ENCODE measurements around the gene GRAPL.
A peak's percentile ranks its signal among the peaks of the same experiment; 100 is the strongest.
"Not testable (repeated sequence)": the region's sequence is repeated elsewhere in the genome, so short reads cannot be mapped to it uniquely, and the experiment has no call there.

Gene GRAPL

GRCh38 chr17:19127148-19127980, at the start of gene GRAPL:
Gene GRAPL, plus strand, starts transcription at chr17:19127589. Its CDS starts 31 bp downstream, at chr17:19127620.
- DNase-seq = not testable (repeated sequence)

DNA sequence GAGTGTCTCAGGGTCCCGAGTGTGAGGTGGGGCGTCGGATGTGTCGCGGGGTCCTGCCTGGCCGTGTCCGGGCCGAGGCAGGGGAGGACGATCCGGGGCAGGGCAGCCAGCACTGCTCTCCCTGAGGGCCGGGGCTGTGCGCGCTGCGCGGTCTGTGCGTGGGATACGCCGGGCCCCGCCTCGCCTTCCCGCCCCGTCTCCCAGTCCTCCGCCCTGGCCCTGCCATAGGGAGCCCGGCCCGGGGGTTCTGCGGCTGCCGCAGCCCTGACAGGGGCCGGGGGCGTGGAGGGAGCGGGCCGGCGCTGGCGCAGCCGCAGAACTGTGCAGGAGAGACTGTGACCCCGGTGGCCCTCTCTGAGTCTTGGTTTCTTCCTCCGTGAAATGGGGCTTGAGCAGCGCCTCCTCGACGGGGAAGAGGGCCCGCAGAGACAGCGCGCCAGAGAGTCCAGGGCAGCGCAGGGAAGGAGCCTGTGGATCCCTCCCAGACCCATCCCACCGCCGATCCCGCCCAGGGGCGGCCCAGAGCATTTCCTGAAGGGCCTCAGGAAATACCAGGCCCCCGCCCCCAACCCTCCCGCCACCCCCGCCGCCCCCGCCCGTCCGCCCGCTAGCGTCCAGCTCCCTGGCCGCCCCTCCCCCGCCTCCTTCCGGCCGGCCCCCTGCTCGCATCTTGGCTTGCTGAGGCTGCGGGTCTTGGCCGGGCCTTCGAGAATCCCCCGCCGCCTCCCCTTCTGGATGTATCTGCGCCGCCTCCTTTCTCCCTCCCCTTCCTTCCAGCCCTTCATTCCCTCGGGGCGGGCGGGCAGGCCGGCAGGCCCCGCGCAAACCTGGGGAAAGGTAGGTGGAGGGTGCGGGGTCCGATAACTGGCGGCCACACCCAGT, 38.3 kb upstream of the GRAPL start:
- not testable (repeated sequence) for DNase-seq

GRCh38 chr17:19090058-19090772, 37.2 kb upstream of the GRAPL start:
- not testable (repeated sequence) for DNase-seq

DNA sequence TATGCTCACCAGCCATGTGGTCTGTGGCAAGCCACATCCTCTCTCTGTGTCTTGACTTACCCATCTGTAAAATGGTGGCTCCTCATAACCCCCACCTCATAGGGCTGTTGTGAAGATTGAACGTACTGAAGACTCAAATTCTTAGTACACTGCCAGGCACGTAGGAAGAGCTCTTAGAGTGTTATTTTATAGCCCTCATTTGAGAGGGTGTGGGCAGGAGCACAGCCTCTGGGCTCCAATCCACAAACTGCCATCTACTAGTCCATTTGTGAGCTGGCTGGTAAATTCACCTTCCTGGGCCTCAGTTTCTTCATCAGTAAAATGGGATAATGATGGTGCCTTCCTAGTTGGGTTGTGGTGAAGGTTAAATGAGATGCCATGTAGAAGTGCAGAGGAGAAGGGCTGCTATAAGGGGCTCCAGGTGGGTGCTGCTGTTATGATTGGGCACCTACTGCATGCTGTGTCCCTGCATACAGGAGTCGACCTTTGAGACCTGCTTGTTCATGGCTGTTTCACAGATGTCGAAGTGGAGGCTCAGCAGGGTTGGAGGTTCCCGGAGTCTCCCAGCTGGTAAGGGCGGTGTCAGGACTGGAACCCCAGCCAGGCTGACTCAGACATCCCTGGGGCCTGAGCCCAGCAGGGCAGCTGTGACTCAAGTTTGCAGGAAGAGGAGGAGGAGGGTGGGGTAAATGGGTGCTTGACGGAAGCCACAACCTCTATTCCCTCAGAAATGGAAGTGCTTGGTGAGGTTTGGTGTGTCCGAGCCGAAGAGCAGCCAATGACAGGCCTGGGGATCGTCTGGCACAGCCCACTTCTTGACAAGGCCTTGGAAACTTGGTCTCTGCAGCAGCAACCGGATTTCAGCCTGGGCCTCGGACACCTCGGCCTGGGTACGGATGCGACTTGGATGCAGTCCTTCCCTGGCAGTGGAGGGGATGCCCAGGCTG, 34.4 kb upstream of the GRAPL start:
- not testable (repeated sequence) for DNase-seq

GRCh38 chr17:19093684-19094438, 33.5 kb upstream of the GRAPL start:
- DNase-seq = not testable (repeated sequence)

- DNase-seq = not testable (repeated sequence)
Measured at GRCh38 chr17:19108517-19108916, 18.9 kb upstream of the GRAPL start.

GRCh38 chr17:19110189-19111097, 16.9 kb upstream of the GRAPL start:
- not testable (repeated sequence) for DNase-seq

- peak; percentile 56 for DNase-seq
Measured at GRCh38 chr17:19111111-19111711, 16.2 kb upstream of the GRAPL start.

GRCh38 chr17:19111801-19112458, 15.5 kb upstream of the GRAPL start:
- DNase-seq = peak; percentile 91

- not testable (repeated sequence) for DNase-seq
Measured at GRCh38 chr17:19112459-19112826, 14.9 kb upstream of the GRAPL start.

DNA sequence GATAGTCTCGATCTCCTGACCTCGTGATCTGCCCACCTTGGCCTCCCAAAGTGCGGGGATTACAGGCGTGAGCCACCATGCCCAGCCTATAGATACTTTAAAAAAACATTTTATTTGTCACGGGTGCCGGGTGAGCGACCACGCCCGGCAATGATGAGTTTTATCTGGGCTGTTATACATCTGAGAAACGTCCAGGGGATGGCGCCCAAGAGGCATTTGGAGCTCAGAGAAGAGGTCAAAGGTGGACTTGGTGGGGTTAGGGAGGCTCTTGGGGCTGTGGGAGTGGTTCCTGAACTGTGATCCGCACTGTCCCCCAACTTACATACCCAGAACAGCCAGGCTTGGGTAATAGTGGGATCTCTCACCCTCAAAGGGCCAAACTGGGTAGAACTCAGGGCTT, 8.7 kb upstream of the GRAPL start:
- DNase-seq = not testable (repeated sequence)

DNA sequence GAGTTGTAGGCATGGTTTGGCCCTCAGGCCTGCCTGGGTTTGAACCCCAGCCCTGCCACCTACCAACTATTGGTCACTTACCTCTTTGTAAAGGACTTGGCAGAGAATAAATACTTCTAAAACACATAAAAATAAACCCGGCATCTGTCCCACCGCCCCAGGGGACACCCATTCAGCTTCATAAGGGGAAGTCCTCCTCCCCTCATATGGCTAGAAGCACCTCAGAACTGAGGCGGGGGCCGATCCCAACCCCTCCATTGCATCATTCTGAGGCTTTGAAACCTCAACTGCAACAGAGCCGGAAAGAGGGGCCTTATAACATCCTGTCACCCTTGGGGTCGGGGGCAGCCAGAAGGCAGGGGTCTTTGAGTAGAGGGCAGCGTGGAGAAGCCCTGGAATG, 2.1 kb upstream of the GRAPL start:
- DNase-seq = not testable (repeated sequence)

DNA sequence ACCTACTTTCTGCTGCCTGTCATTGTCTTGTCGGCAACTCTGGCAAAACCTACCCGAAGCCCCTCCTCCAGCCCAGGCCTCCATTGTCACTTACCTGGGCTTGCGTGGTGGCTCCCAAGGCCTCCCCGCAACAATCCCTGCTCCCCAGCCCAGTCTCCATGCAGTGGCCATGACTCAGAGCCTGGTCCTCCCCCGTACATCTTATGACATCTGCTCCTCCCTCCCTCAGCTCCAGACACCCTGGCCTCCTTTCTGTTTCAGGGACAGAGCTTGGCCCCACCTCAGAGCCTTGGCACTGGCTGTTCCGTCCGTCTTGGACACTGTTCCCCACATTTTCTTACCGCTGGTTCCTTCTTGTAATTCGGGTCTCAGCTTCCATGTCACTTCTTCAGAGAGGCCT, 2.1 kb downstream of the GRAPL start:
- not testable (repeated sequence) for DNase-seq

DNA sequence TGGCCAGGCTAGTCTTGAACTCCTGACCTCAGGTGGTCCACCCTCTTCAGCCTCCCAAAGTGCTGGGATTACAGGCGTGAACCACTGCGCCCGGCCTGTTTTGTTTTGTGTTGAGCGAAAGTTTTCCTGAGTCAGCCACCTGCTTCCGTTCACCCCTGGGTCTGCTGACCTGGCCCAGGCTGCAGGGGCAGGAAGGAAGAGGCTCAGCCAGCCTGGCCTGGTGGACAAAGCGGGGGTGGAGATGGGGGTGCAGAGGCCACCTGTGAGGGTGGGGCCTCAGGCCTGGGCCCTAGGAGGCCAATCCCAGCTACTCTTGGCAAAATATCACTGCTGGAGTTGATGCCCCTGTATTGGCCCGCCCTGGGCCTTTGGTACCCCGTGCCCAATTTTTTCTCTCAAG, 3.7 kb downstream of the GRAPL start:
- DNase-seq = not testable (repeated sequence)

DNA sequence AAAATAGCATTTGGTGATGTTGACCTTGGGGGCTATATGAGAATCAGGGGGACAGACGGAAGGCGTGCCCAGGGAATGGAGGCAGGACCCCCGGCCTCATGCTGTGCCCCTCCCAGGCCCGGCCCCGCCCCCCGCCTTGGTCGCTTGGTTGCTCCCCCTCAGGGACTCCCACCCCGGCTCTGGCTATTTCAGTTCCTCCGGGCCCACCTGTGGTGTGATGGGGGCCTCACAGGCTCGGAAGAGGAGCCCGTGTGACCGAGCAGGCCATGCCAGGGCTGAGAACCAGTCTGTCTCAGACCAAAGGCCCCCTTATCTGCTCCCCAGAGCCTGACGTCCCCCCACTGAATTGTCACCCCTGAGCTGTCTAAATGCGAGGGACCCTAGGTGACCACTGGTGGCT, 4.4 kb downstream of the GRAPL start:
- DNase-seq = not testable (repeated sequence)

GRCh38 chr17:19133793-19134192, 6.4 kb downstream of the GRAPL start:
- DNase-seq = not testable (repeated sequence)

- not testable (repeated sequence) for DNase-seq
Measured at GRCh38 chr17:19135391-19135790, 8.0 kb downstream of the GRAPL start.

GRCh38 chr17:19136138-19136537, 8.7 kb downstream of the GRAPL start:
- DNase-seq = not testable (repeated sequence)

DNA sequence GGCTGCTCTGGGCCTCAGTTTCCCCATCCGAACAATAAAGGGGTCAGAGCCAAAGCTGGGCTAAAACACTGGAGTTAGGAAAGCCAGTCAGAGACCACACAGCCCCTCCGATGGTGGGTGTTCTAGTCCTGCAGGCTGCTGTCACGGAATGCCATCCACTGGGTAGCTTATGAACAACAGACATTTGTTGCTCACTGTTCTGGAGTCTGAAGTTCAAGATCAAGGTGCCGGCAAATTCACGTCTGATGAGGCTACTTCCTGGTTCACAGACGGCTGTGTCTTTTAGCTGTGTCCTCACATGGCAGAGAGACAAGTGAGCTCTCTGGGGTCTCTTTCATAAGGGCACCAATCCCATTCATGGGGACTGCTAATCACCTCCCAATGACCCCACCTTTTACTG, 9.2 kb downstream of the GRAPL start:
- DNase-seq = not testable (repeated sequence)

Measured in activated CD4-positive, alpha-beta T cell treated with anti-CD3 and anti-CD28 coated beads for 48 hours (primary cell).